Activated naive CD8-positive, alpha-beta T cell treated with anti-CD3 and anti-CD28 coated beads for 36 hours (primary cell): ENCODE measurements around the gene WNT7A. TPM values are rescaled to one million over a fixed set of nuclear protein-coding genes. Genes with fewer than 3 reads are reported as not detected.
"Not testable (repeated sequence)": the region's sequence is repeated elsewhere in the genome, so short reads cannot be mapped to it uniquely, and the experiment has no call there.

Experiments
- DNase-seq: peaks from one replicate; pipeline ENCODE4 v3.0.0; 2021
- H3K27ac Mint-ChIP-seq: one replicate; pipeline ENCODE4 v1.8.0; 2022; ENCODE audit warnings: mild to moderate bottlenecking, moderate library complexity, mixed read lengths
- H3K27me3 Mint-ChIP-seq: one replicate; pipeline ENCODE4 v1.8.0; 2022; ENCODE audit warnings: mild to moderate bottlenecking, mixed read lengths
- H3K36me3 Mint-ChIP-seq: one replicate; pipeline ENCODE4 v1.8.0; 2021; ENCODE audit warnings: mild to moderate bottlenecking, mixed read lengths
- H3K4me1 Mint-ChIP-seq: one replicate; pipeline ENCODE4 v1.8.0; 2021; ENCODE audit warnings: mixed read lengths
- H3K4me3 Mint-ChIP-seq: one replicate; pipeline ENCODE4 v1.8.0; 2022; ENCODE audit warnings: mild to moderate bottlenecking, moderate library complexity, mixed read lengths
- H3K9me3 Mint-ChIP-seq: one replicate; pipeline ENCODE4 v1.8.0; 2022; ENCODE audit warnings: mixed read lengths
- total RNA-seq, 2 experiments: library from RNA; stranded (reverse); gene quantifications; one replicate each; pipeline ENCODE4 v1.2.3, GENCODE V29; 2021

Gene WNT7A
- total RNA-seq = under 1 TPM in 1 of 2 experiments, not detected in 1; 0.20 TPM

- Mint-ChIP-seq H3K4me1 (peaks cover 2% of the 10 kb centered on the region), H3K36me3 (no peaks in the 10 kb centered on the region), H3K27ac (no peak within 1 kb of the TSS), H3K4me3 (peak within 1 kb of the TSS; percentile 65), H3K27me3 (peaks cover 24% of the 10 kb centered on the region), H3K9me3 (no peaks in the 10 kb centered on the region)
- peak; percentile 73 for DNase-seq
Observed at GRCh38 chr3:13879946-13880810, at the start of gene WNT7A. WNT7A (minus strand) TSS chr3:13880071; CDS start chr3:13879816, 255 bp downstream.

- Mint-ChIP-seq H3K36me3 (peaks cover 16% of the 10 kb centered on the region), H3K27me3 (peaks cover 22% of the 10 kb centered on the region), H3K9me3 (peaks cover 35% of the 10 kb centered on the region)
- H3K4me1 Mint-ChIP-seq, H3K4me3 Mint-ChIP-seq, H3K27ac Mint-ChIP-seq, DNase-seq: not testable (repeated sequence)
Observed at GRCh38 chr3:13928741-13929140, 48.9 kb upstream of the WNT7A start.

- Mint-ChIP-seq H3K4me1 (no peaks in the 10 kb centered on the region), H3K27me3 (peaks cover 13% of the 10 kb centered on the region), H3K27ac (no peak overlapping the region), H3K9me3 (peaks cover 35% of the 10 kb centered on the region), H3K4me3 (no peak overlapping the region), H3K36me3 (peaks cover 13% of the 10 kb centered on the region)
- no peak for DNase-seq
Observed at GRCh38 chr3:13927295-13927694, 47.4 kb upstream of the WNT7A start.

GRCh38 chr3:13916375-13916774 is 36.5 kb upstream of the WNT7A start:
- DNase-seq = no peak
- Mint-ChIP-seq H3K9me3 (peaks cover 61% of the 10 kb centered on the region), H3K27me3 (no peaks in the 10 kb centered on the region), H3K27ac (no peak overlapping the region), H3K4me1 (no peaks in the 10 kb centered on the region), H3K36me3 (peaks cover 6% of the 10 kb centered on the region), H3K4me3 (no peak overlapping the region)

- no peak for DNase-seq
- H3K27me3 Mint-ChIP-seq = no peaks in the 10 kb centered on the region
- H3K9me3 Mint-ChIP-seq = peaks cover 58% of the 10 kb centered on the region
- H3K36me3 Mint-ChIP-seq = peaks cover 32% of the 10 kb centered on the region
- H3K4me1 Mint-ChIP-seq = no peaks in the 10 kb centered on the region
- no peak overlapping the region for H3K4me3 Mint-ChIP-seq
- H3K27ac Mint-ChIP-seq = no peak overlapping the region
Observed at GRCh38 chr3:13902648-13903238, 22.9 kb upstream of the WNT7A start.

GRCh38 chr3:13901935-13902584 is 22.2 kb upstream of the WNT7A start:
- Mint-ChIP-seq H3K27ac (no peak overlapping the region), H3K9me3 (peaks cover 57% of the 10 kb centered on the region), H3K36me3 (peaks cover 31% of the 10 kb centered on the region), H3K4me1 (no peaks in the 10 kb centered on the region), H3K4me3 (no peak overlapping the region), H3K27me3 (no peaks in the 10 kb centered on the region)
- DNase-seq = no peak

- no peak for DNase-seq
- Mint-ChIP-seq H3K36me3 (peaks cover 29% of the 10 kb centered on the region), H3K4me3 (no peak overlapping the region), H3K27me3 (no peaks in the 10 kb centered on the region), H3K4me1 (peaks cover 8% of the 10 kb centered on the region), H3K27ac (no peak overlapping the region), H3K9me3 (peaks cover 38% of the 10 kb centered on the region)
Observed at GRCh38 chr3:13898346-13898745, 18.5 kb upstream of the WNT7A start.

- H3K9me3 Mint-ChIP-seq = peaks cover 38% of the 10 kb centered on the region
- peak overlapping the region; percentile 4 for H3K27ac Mint-ChIP-seq
- peak; percentile 34 for DNase-seq
- no peaks in the 10 kb centered on the region for H3K27me3 Mint-ChIP-seq
- peaks cover 28% of the 10 kb centered on the region for H3K36me3 Mint-ChIP-seq
- peak overlapping the region; percentile 44 for H3K4me3 Mint-ChIP-seq
- peaks cover 11% of the 10 kb centered on the region for H3K4me1 Mint-ChIP-seq
Observed at GRCh38 chr3:13896473-13897154, 16.7 kb upstream of the WNT7A start.

GRCh38 chr3:13895155-13896105 is 15.6 kb upstream of the WNT7A start:
- H3K4me1 Mint-ChIP-seq = peaks cover 22% of the 10 kb centered on the region
- H3K27ac Mint-ChIP-seq = peak overlapping the region; percentile 79
- H3K36me3 Mint-ChIP-seq = peaks cover 20% of the 10 kb centered on the region
- peak; percentile 97 for DNase-seq
- H3K4me3 Mint-ChIP-seq = peak overlapping the region; percentile 81
- H3K9me3 Mint-ChIP-seq = peaks cover 30% of the 10 kb centered on the region
- H3K27me3 Mint-ChIP-seq = no peaks in the 10 kb centered on the region

GRCh38 chr3:13894807-13895154 is 14.9 kb upstream of the WNT7A start:
- H3K9me3 Mint-ChIP-seq = peaks cover 26% of the 10 kb centered on the region
- DNase-seq = no peak
- peak overlapping the region; percentile 81 for H3K4me3 Mint-ChIP-seq
- no peaks in the 10 kb centered on the region for H3K27me3 Mint-ChIP-seq
- peaks cover 22% of the 10 kb centered on the region for H3K4me1 Mint-ChIP-seq
- no peak overlapping the region for H3K27ac Mint-ChIP-seq
- peaks cover 14% of the 10 kb centered on the region for H3K36me3 Mint-ChIP-seq

- Mint-ChIP-seq H3K4me3 (no peak overlapping the region), H3K27ac (no peak overlapping the region), H3K9me3 (peaks cover 21% of the 10 kb centered on the region), H3K4me1 (peaks cover 22% of the 10 kb centered on the region), H3K36me3 (peaks cover 14% of the 10 kb centered on the region), H3K27me3 (no peaks in the 10 kb centered on the region)
- DNase-seq = no peak
Observed at GRCh38 chr3:13894096-13894806, 14.4 kb upstream of the WNT7A start.

GRCh38 chr3:13892304-13892703 is 12.4 kb upstream of the WNT7A start:
- H3K4me1 Mint-ChIP-seq = peaks cover 22% of the 10 kb centered on the region
- H3K36me3 Mint-ChIP-seq = peaks cover 4% of the 10 kb centered on the region
- no peak for DNase-seq
- no peaks in the 10 kb centered on the region for H3K27me3 Mint-ChIP-seq
- peaks cover 9% of the 10 kb centered on the region for H3K9me3 Mint-ChIP-seq
- no peak overlapping the region for H3K4me3 Mint-ChIP-seq
- H3K27ac Mint-ChIP-seq = peak overlapping the region; percentile 29

GRCh38 chr3:13891492-13892073 is 11.7 kb upstream of the WNT7A start:
- H3K4me3 Mint-ChIP-seq = no peak overlapping the region
- H3K9me3 Mint-ChIP-seq = peaks cover 9% of the 10 kb centered on the region
- no peak overlapping the region for H3K27ac Mint-ChIP-seq
- DNase-seq = no peak
- peaks cover 22% of the 10 kb centered on the region for H3K4me1 Mint-ChIP-seq
- no peaks in the 10 kb centered on the region for H3K27me3 Mint-ChIP-seq
- H3K36me3 Mint-ChIP-seq = peaks cover 4% of the 10 kb centered on the region
